Measurements from ENCODE around the gene EIF2B2.

GRCh38 chr14:74984236-74985027 lies 18.3 kb upstream of the EIF2B2 start:
- no peak for TF ChIP-seq CTCF (conservative IDR thresholded peaks at IDR 0.05; ENCODE audit: low read length)
- TF ChIP-seq EZH2phosphoT487 (IDR thresholded peaks at IDR 0.05; ENCODE audit: borderline replicate concordance) = no peak
